Adrenal gland (tissue), 12 donors: ENCODE results near the gene EPB41L1. TPM values are rescaled to one million over a fixed set of nuclear protein-coding genes. Genes with fewer than 3 reads are reported as not detected.

ENCODE experiments used
- DNase-seq, 7 donors: peaks; one replicate each; pipeline ENCODE4 v3.0.0-alpha.2; 2019 to 2020
- H3K27ac ChIP-seq, 5 donors: fragments of 200-600 bp; sonication (generic) in 4 of 5; 1 replicate in 3 of 5; 2 replicates in 2 of 5; pipeline versions ENCODE4 v1.5.1 to v1.8.0; 2016 to 2020; ENCODE audit warnings: mild to moderate bottlenecking in 1 of 5
- H3K27me3 ChIP-seq: fragments of 200-600 bp; 2 replicates; pipeline ENCODE4 v1.8.0; 2021
- H3K36me3 ChIP-seq, 2 donors: fragments of 200-600 bp; replicated peaks in 1 of 2; 1 replicate in 1 of 2; 2 replicates in 1 of 2; pipeline versions ENCODE4 v1.5.1 to v1.8.0; 2018 to 2022
- H3K4me1 ChIP-seq, 2 donors: fragments of 200-600 bp; replicated peaks in 1 of 2; 1 replicate in 1 of 2; 2 replicates in 1 of 2; pipeline versions ENCODE4 v1.5.1 to v1.8.0; 2018 to 2021
- H3K4me3 ChIP-seq, 4 donors: fragments of 200-600 bp; sonication (generic) in 3 of 4; one replicate each; pipeline ENCODE4 v1.5.1; 2016 to 2018
- H3K9me3 ChIP-seq, 3 donors: fragments of 200-600 bp; sonication (generic) in 1 of 3; replicated peaks in 1 of 3; 1 replicate in 2 of 3; 2 replicates in 1 of 3; pipeline versions ENCODE4 v1.5.1 to v1.8.0; 2016 to 2021
- POLR2A ChIP-seq, 2 donors: fragments of 450-650 bp; IDR thresholded peaks; one replicate each; pipeline ENCODE4 v1.6.1; 2017; ENCODE audit warnings: antibody characterized with exemption in 2 of 2, mild to moderate bottlenecking in 2 of 2, moderate library complexity in 1 of 2
- WGBS, 4 donors: extraction: QIAGEN DNeasy Blood & Tissue Kit in 2 of 4; methylation state at CpG; one replicate each; pipeline versions ENCODE4 v1.1.5 to v1.1.7; 2013 to 2017; 5-methylcytosine and 5-hydroxymethylcytosine counted together
- intact Hi-C, 2 donors: fragments of 100-400 bp; cut with DNase I; formaldehyde crosslinking; loops; one replicate each; pipeline versions ENCODE4 v1.14.1 to v1.15.0; 2022 to 2023
- polyA plus RNA-seq, 3 donors: library from polyadenylated mRNA; stranded (reverse); fragments of 200-250 nt in 2 of 3; fragments of 350-450 nt in 1 of 3; fragmentation: Illumina TruSeq in 1 of 3; extraction: RNeasy Lipid Tissue Mini Kit (QIAGEN cat#74804) in 1 of 3; gene quantifications; one replicate each; pipeline ENCODE4 v1.2.3, GENCODE V29; 2013 to 2014
- total RNA-seq, 9 donors: library from RNA; depleted of rRNA in 4 of 9; stranded (reverse); fragments of >200 nt in 4 of 9; fragments of 120-200 nt in 1 of 9; fragmentation: NEBNext Ultra II Directional in 1 of 9; extraction: Animal tissue kit (Norgen Biotek cat#: 25700) in 1 of 9; gene quantifications; one replicate each; pipeline versions ENCODE4 v1.1.0 to v1.2.4, GENCODE V29; 2013 to 2023
- TF ChIP-seq, protein P1 (sequence below), 6 experiments: fragments of 450-650 bp in 4 of 6; fragments of 200-600 bp in 2 of 6; sonication (generic) in 1 of 6; IDR thresholded peaks; 1 replicate in 5 of 6; 2 replicates in 1 of 6; pipeline versions ENCODE4 v1.5.1 to v1.8.0; 2016 to 2021; ENCODE audit warnings: antibody characterized with exemption in 6 of 6, mild to moderate bottlenecking in 2 of 6, moderate library complexity in 1 of 6
- donor health status: healthy with polysubstance abuse.
- donor health status: Bipolar disorder and iron deficiency.
- donor health status: DM: yes; HTN: yes; CAD: no.
- donor health status: DM: no; HTN: no; CAD: no.
- donor health status: DM: no; HTN: no; CAD: no.
- donor health status: DM: yes; HTN: yes; CAD: no.

EPB41L1 gene
- total and polyA plus RNA-seq, 12 donors = 29.8 to 1,154 (median 164) TPM

DNA sequence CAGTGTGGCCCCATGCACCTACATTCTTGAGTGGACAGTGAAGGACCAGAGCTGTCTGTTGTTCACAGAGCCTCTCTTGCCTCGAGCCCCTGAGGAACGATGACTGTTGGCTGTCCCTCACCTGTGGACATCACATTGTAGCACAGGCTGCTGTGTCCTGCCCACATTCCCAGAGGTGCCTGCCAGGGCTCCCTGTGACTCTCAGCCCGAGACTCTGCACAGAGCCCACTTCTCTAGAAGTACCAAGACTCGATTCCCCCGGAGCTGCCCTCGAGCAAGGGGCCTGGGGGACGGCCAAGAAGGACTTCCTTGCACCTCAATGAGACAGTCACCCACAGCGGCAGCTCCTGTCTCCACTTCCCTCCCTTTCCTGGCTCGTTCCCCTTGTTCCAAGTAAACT, 123.0 kb downstream of the EPB41L1 start:
- Histone ChIP-seq H3K4me1 (no peaks in the 10 kb centered on the region), H3K27ac (no peak overlapping the region), H3K9me3 (no peaks in the 10 kb centered on the region), H3K4me3 (no peak overlapping the region), H3K27me3 (no peaks in the 10 kb centered on the region), H3K36me3 (no peaks in the 10 kb centered on the region)
- no peak for DNase-seq
- TF ChIP-seq, protein P1, sequence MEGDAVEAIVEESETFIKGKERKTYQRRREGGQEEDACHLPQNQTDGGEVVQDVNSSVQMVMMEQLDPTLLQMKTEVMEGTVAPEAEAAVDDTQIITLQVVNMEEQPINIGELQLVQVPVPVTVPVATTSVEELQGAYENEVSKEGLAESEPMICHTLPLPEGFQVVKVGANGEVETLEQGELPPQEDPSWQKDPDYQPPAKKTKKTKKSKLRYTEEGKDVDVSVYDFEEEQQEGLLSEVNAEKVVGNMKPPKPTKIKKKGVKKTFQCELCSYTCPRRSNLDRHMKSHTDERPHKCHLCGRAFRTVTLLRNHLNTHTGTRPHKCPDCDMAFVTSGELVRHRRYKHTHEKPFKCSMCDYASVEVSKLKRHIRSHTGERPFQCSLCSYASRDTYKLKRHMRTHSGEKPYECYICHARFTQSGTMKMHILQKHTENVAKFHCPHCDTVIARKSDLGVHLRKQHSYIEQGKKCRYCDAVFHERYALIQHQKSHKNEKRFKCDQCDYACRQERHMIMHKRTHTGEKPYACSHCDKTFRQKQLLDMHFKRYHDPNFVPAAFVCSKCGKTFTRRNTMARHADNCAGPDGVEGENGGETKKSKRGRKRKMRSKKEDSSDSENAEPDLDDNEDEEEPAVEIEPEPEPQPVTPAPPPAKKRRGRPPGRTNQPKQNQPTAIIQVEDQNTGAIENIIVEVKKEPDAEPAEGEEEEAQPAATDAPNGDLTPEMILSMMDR (IDR thresholded peaks at IDR 0.05) = no peak
- no peak for TF ChIP-seq POLR2A (IDR thresholded peaks at IDR 0.05)
- intact Hi-C loops = no loop called here
- 79 to 81% (median 80%) methylated on average over 5 to 9 of the region's 9 CpGs for WGBS, 4 donors

DNA sequence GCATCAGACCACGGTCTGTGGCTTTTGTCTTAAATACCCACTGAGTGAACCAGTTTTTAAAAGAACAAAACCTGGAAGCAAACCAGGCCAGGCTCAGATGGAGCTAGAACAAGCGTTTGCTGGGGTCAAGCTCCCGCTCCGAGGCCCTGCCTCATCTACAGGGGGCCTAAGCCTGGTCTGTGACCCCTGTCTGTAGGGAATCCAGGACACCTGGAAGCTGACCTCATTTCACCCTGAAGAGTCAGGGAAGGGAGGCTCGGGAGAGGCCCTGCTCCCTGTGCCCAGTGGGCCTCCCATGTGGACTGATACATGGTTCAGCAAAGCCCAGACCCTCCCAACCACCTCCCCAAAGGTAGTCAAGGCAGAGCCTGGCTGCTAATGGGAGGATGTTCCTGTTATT, 124.8 kb downstream of the EPB41L1 start:
- intact Hi-C loops = no loop called here
- H3K4me1 ChIP-seq = no peaks in the 10 kb centered on the region
- H3K27ac ChIP-seq = no peak overlapping the region
- no peak overlapping the region for H3K4me3 ChIP-seq
- H3K36me3 ChIP-seq = no peaks in the 10 kb centered on the region
- DNase-seq = no peak
- TF ChIP-seq, protein P1 (IDR thresholded peaks at IDR 0.05) = no peak
- TF ChIP-seq POLR2A (IDR thresholded peaks at IDR 0.05) = no peak
- H3K9me3 ChIP-seq = no peaks in the 10 kb centered on the region
- 72 to 76% (median 74%) methylated on average over 5 of the region's 5 CpGs for WGBS, 4 donors
- no peaks in the 10 kb centered on the region for H3K27me3 ChIP-seq

DNA sequence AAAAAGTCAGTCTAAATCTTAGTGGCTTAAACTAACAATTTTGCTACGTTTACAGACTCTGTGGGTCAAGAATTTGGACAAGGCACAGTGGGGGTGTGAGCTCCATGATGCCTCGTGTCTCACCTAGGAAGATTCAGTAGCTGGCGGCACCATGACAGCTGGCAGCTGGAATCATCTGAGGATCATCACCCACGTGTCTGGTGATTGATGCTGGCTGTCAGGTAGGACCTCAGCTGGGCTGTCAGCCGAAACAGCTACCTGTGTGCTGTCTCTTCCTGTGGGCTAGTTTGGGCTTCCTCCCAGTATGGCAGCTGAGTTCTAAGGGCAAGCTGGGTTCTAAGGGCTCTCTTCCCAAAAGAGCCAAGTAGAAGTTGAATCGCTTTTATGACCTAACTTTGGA, 125.2 kb downstream of the EPB41L1 start:
- no peaks in the 10 kb centered on the region for H3K27me3 ChIP-seq
- intact Hi-C loops = no loop called here
- no peaks in the 10 kb centered on the region for H3K36me3 ChIP-seq
- WGBS, 4 donors = 73 to 87% (median 77%) methylated on average over 5 to 6 of the region's 6 CpGs
- no peak for TF ChIP-seq POLR2A (IDR thresholded peaks at IDR 0.05)
- TF ChIP-seq, protein P1 (IDR thresholded peaks at IDR 0.05) = no peak
- no peaks in the 10 kb centered on the region for H3K4me1 ChIP-seq
- H3K9me3 ChIP-seq = no peaks in the 10 kb centered on the region
- DNase-seq = no peak
- H3K27ac ChIP-seq = no peak overlapping the region
- H3K4me3 ChIP-seq = no peak overlapping the region

DNA sequence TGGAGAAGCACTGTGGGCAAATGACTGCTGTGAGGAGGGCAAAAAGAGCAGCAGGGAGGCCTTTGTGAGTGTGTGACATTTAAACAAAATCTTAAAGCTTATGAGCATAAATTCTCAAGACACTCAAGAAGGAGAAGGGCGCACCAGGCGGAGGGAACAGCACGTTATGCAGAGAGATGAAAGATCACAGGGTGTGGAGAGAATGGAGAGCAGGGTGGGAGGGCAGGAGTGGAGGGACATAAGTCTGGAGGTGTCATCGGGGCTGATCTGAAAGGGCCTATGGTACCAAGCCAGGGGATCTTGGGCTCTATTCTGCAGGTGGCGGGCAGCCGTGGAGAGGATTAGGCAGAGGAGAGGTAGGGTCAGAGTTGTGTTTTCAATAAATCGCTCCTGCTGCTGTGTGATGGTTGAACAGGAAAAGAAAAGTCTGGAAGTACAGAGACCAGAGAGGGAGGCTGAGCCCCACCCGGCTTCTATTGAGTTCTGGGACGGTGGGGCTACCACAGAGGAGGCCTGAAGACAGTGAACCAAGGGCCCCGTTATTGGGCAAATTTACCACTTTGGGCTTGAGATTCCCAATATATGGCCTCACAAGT, 127.3 kb downstream of the EPB41L1 start:
- H3K36me3 ChIP-seq = no peaks in the 10 kb centered on the region
- TF ChIP-seq, protein P1 (IDR thresholded peaks at IDR 0.05) = no peak
- no peak for TF ChIP-seq POLR2A (IDR thresholded peaks at IDR 0.05)
- 78 to 87% (median 82%) methylated on average over 10 of the region's 10 CpGs for WGBS, 4 donors
- H3K9me3 ChIP-seq = no peaks in the 10 kb centered on the region
- H3K27me3 ChIP-seq = peaks cover 5% of the 10 kb centered on the region
- intact Hi-C loops = no loop called here
- no peak overlapping the region for H3K27ac ChIP-seq
- no peak overlapping the region for H3K4me3 ChIP-seq
- no peak for DNase-seq
- H3K4me1 ChIP-seq = no peaks in the 10 kb centered on the region

Other genes starting within 250 kb of the EPB41L1 start
- gene SCAND1, start 200.2 kb upstream of the EPB41L1 start, total RNA-seq = 100 to 1,000 TPM in 6 of 9 donors, 10 to 100 TPM in 3; 76.2 to 191 (median 131) TPM
- gene SCAND1, start 200.2 kb upstream of the EPB41L1 start, polyA plus RNA-seq = 100 to 1,000 TPM in 2 of 3 donors, under 1 TPM in 1; 0.64 to 540 (median 534) TPM
- gene CNBD2, start 186.2 kb upstream of the EPB41L1 start, total RNA-seq = 10 to 100 TPM in 1 of 9 donors, 1 to 10 TPM in 8; 1.1 to 15.3 (median 5.1) TPM
- 10 to 100 TPM in 2 of 3 donors, 1 to 10 TPM in 1; 3.8 to 23.3 (median 15.4) TPM for gene CNBD2, start 186.2 kb upstream of the EPB41L1 start, polyA plus RNA-seq
- 10 to 100 TPM; 26.2 to 50.4 (median 34.2) TPM for gene AAR2, start 81.7 kb downstream of the EPB41L1 start, total RNA-seq
- gene AAR2, start 81.7 kb downstream of the EPB41L1 start, polyA plus RNA-seq = 10 to 100 TPM; 11.7 to 37.9 (median 17.5) TPM
- gene DLGAP4, start 151.6 kb downstream of the EPB41L1 start, total RNA-seq = 10 to 100 TPM; 13.5 to 90.6 (median 61.9) TPM
- 10 to 100 TPM; 55.8 to 95.2 (median 79.7) TPM for gene DLGAP4, start 151.6 kb downstream of the EPB41L1 start, polyA plus RNA-seq